Measurements from ENCODE around the gene DAPK1.
"Not testable (repeated sequence)": the region's sequence is repeated elsewhere in the genome, so short reads cannot be mapped to it uniquely, and the experiment has no call there.

The DAPK1 gene

GRCh38 chr9:87546704-87547103 lies 49.0 kb downstream of the DAPK1 start:
- no peak for DNase-seq

- DNase-seq = no peak
Observed at GRCh38 chr9:87547671-87548081, 50.0 kb downstream of the DAPK1 start.

GRCh38 chr9:87548159-87548558 lies 50.5 kb downstream of the DAPK1 start:
- no peak for DNase-seq

- DNase-seq = not testable (repeated sequence)
Observed at GRCh38 chr9:87549088-87549487, 51.4 kb downstream of the DAPK1 start.

DNA sequence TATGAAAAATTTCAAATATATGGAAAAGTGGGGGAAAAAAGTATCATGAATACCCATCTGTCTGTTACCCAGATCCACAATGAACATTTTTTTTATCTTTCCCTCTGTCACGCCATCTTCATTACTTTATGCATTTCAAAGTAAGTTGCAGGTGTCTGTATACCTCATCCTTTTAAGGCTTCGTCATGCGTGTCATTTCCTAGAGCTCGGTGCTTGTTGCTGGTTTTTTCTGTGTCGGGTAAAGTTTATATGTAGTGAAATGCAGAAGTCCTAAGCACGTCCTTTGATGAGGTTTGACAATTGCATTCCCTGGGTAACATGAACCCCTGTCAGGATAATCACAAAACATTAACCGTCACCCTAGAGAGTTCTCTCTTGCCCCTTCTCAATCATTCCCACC lies 52.1 kb downstream of the DAPK1 start:
- DNase-seq = no peak

DNA sequence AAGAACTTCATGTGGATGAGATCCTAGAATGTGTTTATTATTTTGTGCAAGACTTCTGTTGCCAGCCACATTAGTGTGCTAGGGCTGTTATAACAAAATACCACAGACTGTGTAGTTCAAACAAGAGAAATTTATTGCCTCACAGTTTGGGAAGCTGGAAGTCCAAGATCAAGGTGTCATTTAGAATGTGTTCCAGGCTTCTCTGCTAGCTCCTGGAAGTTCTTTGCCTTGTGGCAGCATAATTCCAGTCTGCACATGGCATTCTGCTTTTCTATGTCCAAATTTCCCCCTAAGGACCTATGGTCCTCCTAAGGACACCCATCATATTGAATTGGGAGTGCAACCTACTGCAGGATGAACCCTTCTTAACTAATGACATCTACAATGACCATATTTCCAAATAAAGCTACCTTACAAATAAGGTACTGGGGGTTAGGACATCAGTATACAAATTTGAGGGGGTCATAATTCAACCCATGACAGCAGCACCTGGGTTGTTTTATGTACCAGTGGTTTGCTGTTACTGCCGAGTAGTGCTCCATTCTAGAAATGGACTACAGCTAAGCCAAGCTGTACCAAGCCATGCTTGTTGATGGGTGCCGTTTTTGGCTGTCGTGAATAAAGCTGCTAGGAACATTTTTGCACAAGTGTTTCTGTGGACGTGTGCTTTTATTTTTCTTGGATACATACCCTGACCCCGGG lies 52.7 kb downstream of the DAPK1 start:
- DNase-seq = no peak

- no peak for DNase-seq
Observed at GRCh38 chr9:87551772-87552217, 54.1 kb downstream of the DAPK1 start.

GRCh38 chr9:87554171-87554910 lies 56.7 kb downstream of the DAPK1 start:
- no peak for DNase-seq

DNA sequence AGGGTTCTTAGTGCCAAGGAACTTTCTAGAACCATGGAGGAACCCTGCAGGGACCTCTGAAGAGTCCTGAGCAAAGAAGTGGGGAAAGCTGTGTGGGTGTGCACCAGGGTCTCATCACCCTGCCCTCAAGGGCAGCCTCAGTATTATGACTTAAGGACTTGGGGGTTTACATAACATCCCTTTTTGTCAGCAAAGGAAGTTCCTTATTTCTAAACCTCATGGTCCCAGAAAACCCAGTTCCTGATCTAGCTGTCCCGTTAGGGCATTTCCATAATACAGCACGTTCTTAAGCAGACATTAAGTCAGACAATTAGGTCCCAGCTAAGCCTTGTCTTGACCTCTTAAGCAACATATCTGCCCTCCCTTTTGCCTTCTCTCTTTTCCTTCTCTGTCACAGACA lies 57.3 kb downstream of the DAPK1 start:
- no peak for DNase-seq

DNA sequence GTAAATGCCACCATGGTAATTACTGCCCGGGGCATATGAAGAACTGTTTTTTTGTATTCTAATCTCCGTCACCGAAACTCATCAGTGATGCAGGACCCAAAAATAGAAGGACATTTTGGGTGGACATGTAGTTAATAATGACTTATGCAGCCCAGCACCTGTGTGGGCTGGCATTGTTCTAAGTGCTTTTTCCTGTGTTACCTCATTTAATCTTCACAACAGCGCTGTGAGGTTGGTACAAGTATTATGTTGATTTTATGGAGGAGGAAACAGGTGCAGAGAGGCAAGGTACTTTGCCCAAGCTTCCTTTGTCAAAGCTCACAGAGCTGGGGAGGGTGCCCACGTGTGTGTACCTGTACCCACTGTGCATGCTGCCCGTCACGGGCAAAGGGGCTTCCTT lies 58.4 kb downstream of the DAPK1 start:
- DNase-seq = no peak

- DNase-seq = no peak
Observed at GRCh38 chr9:87556821-87557220, 59.2 kb downstream of the DAPK1 start.

GRCh38 chr9:87557996-87558395 lies 60.3 kb downstream of the DAPK1 start:
- DNase-seq = no peak

GRCh38 chr9:87558606-87559190 lies 61.0 kb downstream of the DAPK1 start:
- no peak for DNase-seq

DNA sequence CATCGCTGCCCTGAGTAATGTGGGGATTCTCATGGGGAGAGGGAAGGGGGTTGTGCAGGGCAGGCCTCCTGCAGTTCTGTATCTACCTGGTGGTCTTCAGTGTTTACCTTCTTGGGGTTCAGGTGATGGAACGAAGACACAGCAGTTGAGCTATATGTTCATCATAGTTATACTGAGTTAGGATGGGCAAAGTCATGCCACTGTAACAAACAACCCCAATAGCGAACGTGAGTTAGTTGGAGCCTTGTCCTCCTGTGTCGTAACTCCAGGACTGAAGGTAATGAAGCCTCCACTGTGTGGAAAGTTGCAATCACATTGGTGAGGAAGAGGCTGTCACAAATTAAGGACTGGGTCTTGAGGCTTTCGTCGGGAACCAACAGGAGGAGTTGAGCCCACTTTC lies 64.4 kb downstream of the DAPK1 start:
- DNase-seq = no peak

DNA sequence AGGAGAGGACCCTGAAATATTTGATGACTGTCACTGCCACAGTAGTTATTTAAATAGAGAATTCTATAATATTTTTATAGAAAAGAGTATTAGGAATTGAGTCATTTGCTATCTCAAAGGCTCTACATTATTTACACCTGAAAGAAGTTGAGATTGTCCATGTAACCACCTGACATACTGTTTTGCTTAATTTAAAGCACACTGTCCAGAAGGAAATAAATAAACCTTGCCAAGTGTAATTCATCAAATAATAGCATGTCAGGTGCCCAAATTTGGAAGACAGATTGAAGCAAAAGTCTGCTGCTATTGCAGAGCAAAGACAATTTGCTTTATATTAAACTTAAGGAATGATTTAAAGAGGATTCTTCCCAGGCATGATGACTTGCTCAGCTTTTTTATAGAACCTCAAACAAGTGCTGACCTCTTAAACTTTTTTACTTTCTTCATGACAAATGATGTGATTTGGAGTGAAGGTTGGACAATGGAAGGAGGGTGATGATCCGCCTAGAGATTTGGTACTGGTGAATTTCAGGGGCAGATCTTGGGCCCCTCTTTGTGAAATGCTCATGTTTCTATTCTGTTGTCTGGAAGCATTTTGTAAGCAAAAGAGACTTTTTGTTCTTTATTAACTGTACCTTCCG lies 65.0 kb downstream of the DAPK1 start:
- no peak for DNase-seq

GRCh38 chr9:87564111-87564510 lies 66.4 kb downstream of the DAPK1 start:
- no peak for DNase-seq

- peak in 6 of 14 donors; percentile 5 to 68 (median 15) for DNase-seq
Observed at GRCh38 chr9:87564791-87565241, 67.1 kb downstream of the DAPK1 start.

- DNase-seq = peak in 1 of 14 donors; percentile 63
Observed at GRCh38 chr9:87567001-87567400, 69.3 kb downstream of the DAPK1 start.

DNA sequence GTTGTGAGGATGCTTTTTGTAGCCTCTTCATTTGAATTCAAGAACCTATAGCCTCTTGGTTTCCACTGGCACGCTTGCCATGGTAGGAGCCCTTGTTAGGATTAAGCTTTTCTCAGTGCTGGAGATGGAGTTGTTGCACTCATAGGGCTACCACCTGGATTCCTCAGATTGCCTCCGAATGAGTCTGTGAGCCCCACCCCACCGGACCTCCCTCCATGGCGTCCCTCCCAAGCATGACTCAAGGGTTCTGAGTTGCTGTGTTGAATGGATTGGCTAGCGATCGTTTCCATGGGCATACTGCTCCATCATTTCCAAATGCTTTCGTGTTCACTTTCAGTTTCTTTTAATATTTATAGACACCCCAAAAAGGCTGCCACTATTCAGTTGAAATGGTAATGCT lies 69.9 kb downstream of the DAPK1 start:
- DNase-seq = peak in 4 of 14 donors; percentile 17 to 42 (median 22)

GRCh38 chr9:87567983-87568382 lies 70.3 kb downstream of the DAPK1 start:
- DNase-seq = peak in 2 of 14 donors; percentile 26 to 29

- DNase-seq = no peak
Observed at GRCh38 chr9:87568401-87568800, 70.7 kb downstream of the DAPK1 start.

GRCh38 chr9:87569008-87569509 lies 71.4 kb downstream of the DAPK1 start:
- no peak for DNase-seq

DNA sequence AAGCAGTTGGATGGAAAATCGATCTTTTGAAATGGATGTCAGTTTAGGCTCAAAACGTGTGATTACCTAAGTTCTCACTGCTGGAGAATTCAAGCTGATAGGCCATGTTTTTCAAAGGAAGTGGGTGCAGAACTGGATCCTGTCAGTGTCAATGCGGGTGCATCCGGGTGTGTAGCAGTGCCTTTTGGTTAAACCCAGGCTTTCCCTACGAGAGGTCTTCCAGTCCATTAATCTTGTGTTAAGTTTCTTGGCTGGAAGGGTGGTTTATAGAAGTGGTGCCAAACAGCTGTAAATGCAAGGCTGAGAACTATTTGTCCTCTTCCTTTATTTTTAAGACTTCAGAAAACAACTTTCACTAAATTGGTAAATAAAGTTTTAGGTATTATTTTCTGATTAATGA lies 71.9 kb downstream of the DAPK1 start:
- no peak for DNase-seq

Measured in C1 segment of cervical spinal cord (tissue), 14 donors.